Fibroblast of lung (primary cell): ENCODE measurements around the gene CRYL1. TPM values are rescaled to one million over a fixed set of nuclear protein-coding genes. Genes with fewer than 3 reads are reported as not detected.

ENCODE experiments used
- DNase-seq, 2 donors: peaks; one replicate each; pipeline versions ENCODE4 v3.0.0 to v3.0.0-alpha.2; 2010; ENCODE audit warnings: low read depth in 2 of 2
- H2AFZ ChIP-seq: 2 replicates; pipeline ENCODE4 v1.5.1; 2012; ENCODE audit warnings: low read length, control low read depth, inconsistent platforms
- H3K27ac ChIP-seq: 2 replicates; pipeline ENCODE4 v1.5.1; 2011; ENCODE audit warnings: low read length, control low read depth; ENCODE audit not compliant: insufficient read depth
- H3K27me3 ChIP-seq: 2 replicates; pipeline ENCODE4 v1.5.1; 2011; ENCODE audit warnings: mild to moderate bottlenecking, low read length; ENCODE audit not compliant: control insufficient read depth, insufficient read depth
- H3K36me3 ChIP-seq: 2 replicates; pipeline ENCODE4 v1.5.1; 2011; ENCODE audit warnings: low read length; ENCODE audit not compliant: control insufficient read depth, insufficient read depth
- H3K4me1 ChIP-seq: 2 replicates; pipeline ENCODE4 v1.5.1; 2011; ENCODE audit warnings: low read length; ENCODE audit not compliant: control insufficient read depth, insufficient read depth; ENCODE audit errors: extremely low read depth
- H3K4me2 ChIP-seq: 2 replicates; pipeline ENCODE4 v1.5.1; 2011; ENCODE audit warnings: low read length, control low read depth; ENCODE audit not compliant: insufficient read depth; ENCODE audit errors: extremely low read depth
- H3K4me3 ChIP-seq, 4 experiments: fragments of 200-600 bp in 1 of 4; sonication (generic) in 1 of 4; replicated peaks in 1 of 4; 2 replicates each; pipeline ENCODE4 v1.5.1; 2011 to 2016; ENCODE audit warnings: low read length in 4 of 4, low read depth in 3 of 4, mild to moderate bottlenecking in 3 of 4, control low read depth in 2 of 4, inconsistent platforms in 1 of 4, mixed read lengths in 1 of 4; ENCODE audit not compliant: insufficient read depth in 1 of 4; ENCODE audit errors: control extremely low read depth in 1 of 4
- H3K79me2 ChIP-seq: 2 replicates; pipeline ENCODE4 v1.5.1; 2012; ENCODE audit warnings: mild to moderate bottlenecking, low read length, inconsistent platforms; ENCODE audit not compliant: control insufficient read depth, insufficient read depth
- H3K9ac ChIP-seq: 2 replicates; pipeline ENCODE4 v1.5.1; 2011; ENCODE audit warnings: mild to moderate bottlenecking, low read length, control low read depth; ENCODE audit not compliant: insufficient read depth
- H3K9me3 ChIP-seq: 2 replicates; pipeline ENCODE4 v1.5.1; 2012; ENCODE audit warnings: low read depth, low read length; ENCODE audit not compliant: control insufficient read depth, insufficient read depth
- H4K20me1 ChIP-seq: 2 replicates; pipeline ENCODE4 v1.5.1; 2011; ENCODE audit warnings: low read length; ENCODE audit not compliant: control insufficient read depth, insufficient read depth; ENCODE audit errors: extremely low read depth
- CTCF ChIP-seq, 2 donors: IDR thresholded peaks in 1 of 2; conservative IDR thresholded peaks in 1 of 2; 1 replicate in 1 of 2; 2 replicates in 1 of 2; pipeline ENCODE4 v1.5.1; 2011 to 2012; ENCODE audit warnings: low read length in 2 of 2, control low read depth in 1 of 2, inconsistent platforms in 1 of 2, low read depth in 1 of 2, mild to moderate bottlenecking in 1 of 2
- EZH2 ChIP-seq: IDR thresholded peaks from 2 replicates; pipeline ENCODE4 v1.5.1; 2012; ENCODE audit warnings: low read length, control low read depth, mild to moderate bottlenecking; ENCODE audit errors: missing control alignments
- polyA plus RNA-seq, 2 donors: library from polyadenylated mRNA; depleted of rRNA in 1 of 2; stranded (reverse) in 1 of 2; unstranded in 1 of 2; fragments of >200 nt; gene quantifications; 2 replicates each; pipeline ENCODE4 v1.2.1, GENCODE V29; 2011 to 2012; ENCODE audit warnings: missing spikeins in 1 of 2
- total RNA-seq: library from RNA; depleted of rRNA; stranded (reverse); fragments of >200 nt; gene quantifications from 2 replicates; pipeline ENCODE4 v1.2.1, GENCODE V29; 2014

The CRYL1 gene
- total and polyA plus RNA-seq, 2 donors (not counting 1 experiment from before 2014, with no cell fraction given): 18.3 to 20.1 TPM

GRCh38 chr13:20518660-20519100 is 7.0 kb downstream of the CRYL1 start:
- H3K9me3 ChIP-seq: no peaks in the 10 kb centered on the region

GRCh38 chr13:20514866-20515265 is 10.8 kb downstream of the CRYL1 start:
- Histone ChIP-seq H3K27ac (no peak overlapping the region), H3K4me2 (no peak overlapping the region), H3K79me2 (no peaks in the 10 kb centered on the region), H3K4me1 (no peaks in the 10 kb centered on the region), H4K20me1 (no peaks in the 10 kb centered on the region), H3K4me3 (no peak overlapping the region), H2AFZ (no peak overlapping the region), H3K36me3 (no peaks in the 10 kb centered on the region), H3K9ac (no peak overlapping the region), H3K9me3 (no peaks in the 10 kb centered on the region), H3K27me3 (no peaks in the 10 kb centered on the region)
- TF ChIP-seq CTCF (conservative IDR thresholded peaks at IDR 0.05 in 1 of 2, IDR thresholded peaks at IDR 0.05 in 1 of 2; ENCODE audit: low read depth in 1 of 2, low read length in 2 of 2) (no peak), EZH2 (no peak)
- DNase-seq: no peak

More at GRCh38 chr13:20518660-20519100, 7.0 kb downstream of the CRYL1 start:
- TF ChIP-seq EZH2: no peak
- no peak for TF ChIP-seq CTCF (conservative IDR thresholded peaks at IDR 0.05 in 1 of 2, IDR thresholded peaks at IDR 0.05 in 1 of 2; ENCODE audit: low read depth in 1 of 2, low read length in 2 of 2)
- H2AFZ ChIP-seq: no peak overlapping the region
- no peaks in the 10 kb centered on the region for H3K79me2 ChIP-seq
- H4K20me1 ChIP-seq: no peaks in the 10 kb centered on the region
- DNase-seq: no peak
- H3K4me2 ChIP-seq: no peak overlapping the region
- no peaks in the 10 kb centered on the region for H3K4me1 ChIP-seq
- H3K36me3 ChIP-seq: no peaks in the 10 kb centered on the region
- no peak overlapping the region for H3K9ac ChIP-seq
- no peak overlapping the region for H3K4me3 ChIP-seq
- H3K27ac ChIP-seq: no peak overlapping the region
- H3K27me3 ChIP-seq: no peaks in the 10 kb centered on the region

- Histone ChIP-seq H3K9ac (no peak overlapping the region), H3K27ac (no peak overlapping the region), H3K4me3 (no peak overlapping the region), H2AFZ (no peak overlapping the region), H3K36me3 (no peaks in the 10 kb centered on the region), H3K9me3 (no peaks in the 10 kb centered on the region), H3K79me2 (no peaks in the 10 kb centered on the region), H4K20me1 (no peaks in the 10 kb centered on the region), H3K4me1 (no peaks in the 10 kb centered on the region), H3K4me2 (no peak overlapping the region), H3K27me3 (no peaks in the 10 kb centered on the region)
- TF ChIP-seq EZH2 (no peak), CTCF (conservative IDR thresholded peaks at IDR 0.05 in 1 of 2, IDR thresholded peaks at IDR 0.05 in 1 of 2; ENCODE audit: low read depth in 1 of 2, low read length in 2 of 2) (no peak)
- no peak for DNase-seq
Measured at GRCh38 chr13:20513466-20513995, 12.1 kb downstream of the CRYL1 start.
